ENCODE measurements around the gene PRAF2. TPM values are rescaled to one million over a fixed set of nuclear protein-coding genes. Genes with fewer than 3 reads are reported as not detected.

Gene PRAF2
- total RNA-seq, 1 donor from 2014 or later: 29.6 TPM

DNA sequence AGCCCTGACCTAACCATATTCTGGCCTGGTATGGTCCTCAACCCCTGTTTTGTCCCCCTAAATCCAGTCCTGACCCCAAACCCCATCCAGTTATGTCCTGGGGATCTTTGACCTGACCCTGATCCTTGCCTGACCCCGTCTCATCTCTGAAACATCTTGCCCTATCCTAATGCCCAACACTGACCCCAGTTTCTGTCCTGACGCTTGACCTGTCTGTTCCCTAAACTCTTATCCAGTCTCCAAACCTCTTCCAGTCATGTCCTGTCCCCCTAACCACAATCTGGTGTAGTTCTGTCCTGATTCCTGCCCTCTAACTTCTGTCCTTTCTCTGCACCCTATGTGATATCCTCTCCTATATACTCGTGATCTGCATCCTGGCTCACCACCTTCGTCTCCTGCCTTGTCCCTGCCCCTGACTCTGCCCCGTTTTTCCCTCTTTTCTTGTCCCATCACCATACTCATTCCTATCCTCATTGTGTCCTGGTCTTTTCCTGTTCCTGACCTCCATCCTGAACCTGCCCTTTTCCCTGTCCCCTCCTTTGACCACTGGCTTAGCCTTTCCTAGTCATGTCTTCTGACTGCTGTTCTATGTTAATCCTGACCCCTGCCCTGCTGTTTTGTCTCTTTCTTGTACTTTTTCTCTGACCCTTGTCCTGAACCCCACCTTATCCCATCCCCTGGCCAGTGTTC lies 19.6 kb downstream of the PRAF2 start:
- peak; percentile 9 for ATAC-seq
- DNase-seq (ENCODE audit: low spot score): no peak
- intact Hi-C loops (cut with DNase I): no loop called here

DNA sequence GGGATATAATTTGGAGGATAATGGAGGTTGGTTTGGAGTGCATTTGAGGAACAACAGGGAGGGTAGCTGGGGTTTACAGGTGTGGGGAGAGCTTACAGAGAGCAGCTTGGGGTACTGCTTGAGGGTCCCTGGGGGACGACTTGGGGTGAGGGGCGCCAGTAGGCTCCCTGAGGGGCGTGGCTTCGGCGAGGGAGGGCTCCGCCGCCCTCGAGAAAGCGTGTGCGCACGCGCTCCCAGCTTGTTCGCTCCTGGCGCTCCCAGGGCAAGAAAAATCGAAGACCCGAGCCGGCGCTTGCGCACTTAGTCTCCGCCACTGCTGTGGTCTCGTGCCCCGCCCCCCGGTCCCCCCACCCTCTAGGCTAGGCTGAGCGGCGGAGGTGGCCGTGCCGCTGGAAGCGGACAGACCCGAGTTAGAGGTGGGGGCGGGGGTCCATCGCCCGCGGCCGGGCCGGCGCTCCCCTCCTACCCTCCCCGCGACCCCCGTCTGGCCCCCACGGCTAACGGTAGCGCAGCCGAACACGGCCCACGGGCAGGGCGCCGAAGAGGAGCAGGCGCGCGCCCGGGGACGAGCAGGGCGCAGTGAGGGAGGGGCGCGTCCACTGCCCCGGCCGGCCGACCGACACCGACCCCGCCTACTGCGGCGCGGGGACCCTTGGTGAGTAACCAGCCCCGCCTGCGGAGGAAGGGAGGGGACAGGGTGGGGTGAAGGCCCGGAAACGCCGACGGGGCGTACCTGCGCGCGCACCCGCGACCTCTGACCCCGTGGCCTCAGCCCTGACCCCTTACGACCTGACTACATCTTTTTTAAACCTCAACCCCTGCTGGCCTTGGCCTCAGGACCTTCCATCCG lies 20.4 kb downstream of the PRAF2 start:
- intact Hi-C loops (cut with DNase I): no loop called here
- DNase-seq (ENCODE audit: low spot score): no peak
- ATAC-seq: peak; percentile 71

DNA sequence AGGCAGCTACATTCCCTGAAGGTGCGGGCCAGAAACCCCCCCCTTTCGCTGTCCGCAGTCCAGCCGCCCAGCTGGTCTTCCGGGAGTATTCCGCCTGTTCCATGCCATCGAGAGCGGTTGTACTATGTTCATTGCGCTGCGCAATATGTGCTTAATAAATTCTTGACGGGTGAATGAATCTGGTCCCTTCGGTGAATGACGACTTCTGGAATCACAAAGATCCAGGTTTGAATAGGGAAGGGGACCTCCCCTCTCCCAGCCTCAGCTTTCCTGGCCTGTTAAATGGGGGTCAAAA lies 29.9 kb downstream of the PRAF2 start:
- ATAC-seq: no peak
- intact Hi-C loops (cut with DNase I): no loop called here
- DNase-seq (ENCODE audit: low spot score): no peak

DNA sequence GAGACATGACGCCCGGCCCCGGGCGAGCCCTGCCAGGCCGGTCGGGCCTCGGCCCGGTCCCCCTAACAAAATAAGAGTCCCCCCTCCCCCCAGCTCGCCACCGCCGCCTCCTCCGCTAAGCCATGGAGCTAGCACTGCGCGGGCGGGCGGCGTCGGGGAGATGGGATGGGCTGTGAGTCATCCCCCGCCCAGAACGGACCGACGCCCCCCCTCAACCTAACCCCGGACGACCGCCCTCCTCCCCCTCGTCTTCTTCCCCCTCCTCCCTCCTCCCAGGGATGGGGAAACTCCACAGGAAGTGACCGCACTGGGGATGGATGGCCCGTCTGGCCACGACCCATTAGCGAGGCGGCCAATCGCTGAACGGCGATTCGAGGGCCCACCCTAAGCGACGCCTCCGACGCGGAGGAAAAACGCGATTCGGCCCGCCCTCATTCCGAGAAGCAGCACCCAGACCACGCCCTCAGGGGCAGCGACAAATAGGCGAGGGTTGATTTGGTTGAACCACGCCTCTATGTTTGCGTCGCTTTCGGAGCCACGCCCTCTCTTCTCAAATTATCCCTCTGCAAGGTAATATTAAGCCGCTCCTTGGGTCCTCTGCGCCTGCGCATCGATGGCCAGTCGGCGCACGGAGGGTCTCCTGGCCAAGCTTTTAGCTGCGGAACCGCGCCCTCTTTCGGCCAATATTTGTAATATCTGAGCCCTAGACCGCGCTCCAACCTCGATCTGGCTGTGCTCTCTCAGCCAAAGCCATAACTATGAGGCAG lies 30.4 kb downstream of the PRAF2 start, which contains the start of gene TFE3:
Gene TFE3, minus strand, starts transcription at position 138 of the 767 bp plus-strand sequence. Its CDS starts 131 bp downstream, at position 7.
- intact Hi-C loops (cut with DNase I): no loop called here
- DNase-seq (ENCODE audit: low spot score): peak; percentile 97

DNA sequence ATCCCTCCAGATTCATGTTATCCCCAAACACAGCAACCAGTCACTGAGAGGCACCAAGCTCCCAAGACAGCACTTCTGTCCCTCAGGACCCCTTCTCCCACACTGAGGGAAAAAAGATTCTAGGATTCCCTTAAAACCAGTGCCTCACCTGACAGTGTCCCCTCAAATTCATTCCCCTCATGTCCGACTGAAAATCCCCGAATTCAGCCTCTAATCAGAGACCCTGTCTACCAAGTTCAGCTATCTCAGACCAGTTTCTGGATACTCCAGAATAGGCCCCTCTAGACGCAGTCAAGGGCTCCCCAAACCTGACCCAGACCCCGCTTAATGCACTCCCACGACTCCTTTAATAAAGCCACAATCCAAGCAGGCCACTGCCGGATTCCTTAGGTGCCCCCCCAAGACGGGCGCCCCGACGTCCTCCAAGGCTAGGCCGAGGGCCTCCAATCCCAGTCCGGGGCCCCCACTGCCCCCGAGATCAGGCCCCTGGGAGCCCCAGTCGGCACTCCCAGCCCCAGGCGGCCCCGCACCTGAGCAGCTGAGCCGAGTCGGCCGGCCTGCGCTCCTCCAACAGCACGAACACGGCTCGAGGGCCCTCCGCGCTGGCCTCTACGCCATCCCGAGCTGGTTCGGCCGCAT lies 31.1 kb downstream of the PRAF2 start:
- DNase-seq (ENCODE audit: low spot score) (peak; percentile 70), ATAC-seq (peak; percentile 0)
- intact Hi-C loops (cut with DNase I): no loop called here

More for the DNA sequence above, 30.4 kb downstream of the PRAF2 start, which contains the start of gene TFE3:
- ATAC-seq: peak; percentile 95

DNA sequence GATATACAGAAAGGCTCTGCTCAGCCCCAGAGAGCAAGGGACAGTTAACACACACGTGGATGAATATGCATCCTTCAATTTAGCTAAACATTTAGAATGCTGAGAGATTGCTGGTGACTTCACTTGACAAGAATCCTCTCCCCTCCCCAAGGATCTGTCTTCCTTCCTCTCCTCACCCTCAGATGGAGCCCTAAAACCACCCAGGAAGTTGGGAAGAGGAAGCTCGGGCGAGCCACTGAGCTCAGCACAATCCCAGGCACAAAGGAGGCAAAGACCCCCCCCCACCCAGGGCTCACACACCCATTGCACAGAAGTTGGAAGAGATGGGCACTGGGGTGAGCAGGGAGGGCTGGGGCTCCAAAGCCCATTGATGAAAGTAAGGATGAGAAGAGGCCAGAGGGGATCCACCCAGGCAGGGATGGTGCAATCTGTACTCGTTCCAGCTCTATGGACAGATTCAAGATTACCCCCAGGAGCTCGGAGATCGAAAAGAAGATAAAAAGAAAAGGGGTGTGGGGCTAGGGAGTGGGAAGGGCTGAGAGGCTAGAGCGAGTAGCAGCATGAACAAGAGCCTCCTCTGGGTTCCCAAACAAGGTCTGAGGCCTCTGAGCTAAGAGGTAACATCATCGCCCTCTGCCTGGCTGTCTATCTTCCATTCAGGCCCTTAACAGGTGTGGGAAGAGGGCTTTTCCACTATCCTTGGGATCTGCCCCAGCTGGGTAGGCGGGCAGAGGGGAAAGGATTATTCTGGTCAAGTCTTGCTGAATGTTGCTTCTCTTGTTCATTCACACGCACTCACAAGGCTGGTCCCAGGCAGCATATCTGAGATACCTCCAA lies 31.8 kb downstream of the PRAF2 start:
- ATAC-seq (no peak), DNase-seq (ENCODE audit: low spot score) (no peak)
- intact Hi-C loops (cut with DNase I): no loop called here

DNA sequence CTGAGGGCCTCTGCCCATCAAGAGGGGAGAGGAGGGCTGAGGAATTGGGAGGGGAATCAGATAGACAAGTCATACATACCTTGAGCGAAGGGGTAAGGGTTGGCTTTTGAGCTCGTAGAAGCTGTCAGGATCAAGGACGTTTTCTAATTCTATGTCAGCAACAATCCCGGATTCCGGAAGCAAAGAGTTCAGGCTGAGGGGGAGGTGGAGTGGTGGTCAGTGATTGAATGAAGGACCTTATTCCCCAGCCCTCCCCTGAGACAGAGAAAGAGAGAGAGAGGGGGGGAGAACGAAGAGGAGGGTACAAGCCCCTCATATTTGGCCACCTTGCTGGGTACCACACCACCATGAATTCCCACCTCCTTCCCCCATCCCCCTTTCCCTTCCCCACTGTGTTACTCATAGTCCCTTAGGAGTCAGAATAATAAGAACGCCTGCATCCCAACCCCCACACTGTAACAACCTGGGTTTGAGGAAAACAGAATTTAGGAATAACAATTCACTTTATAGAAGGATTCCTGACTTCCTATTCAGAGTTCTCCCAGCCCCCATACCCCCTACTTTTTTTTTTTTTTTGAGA lies 33.3 kb downstream of the PRAF2 start:
- no peak for ATAC-seq
- intact Hi-C loops (cut with DNase I): no loop called here
- DNase-seq (ENCODE audit: low spot score): no peak

DNA sequence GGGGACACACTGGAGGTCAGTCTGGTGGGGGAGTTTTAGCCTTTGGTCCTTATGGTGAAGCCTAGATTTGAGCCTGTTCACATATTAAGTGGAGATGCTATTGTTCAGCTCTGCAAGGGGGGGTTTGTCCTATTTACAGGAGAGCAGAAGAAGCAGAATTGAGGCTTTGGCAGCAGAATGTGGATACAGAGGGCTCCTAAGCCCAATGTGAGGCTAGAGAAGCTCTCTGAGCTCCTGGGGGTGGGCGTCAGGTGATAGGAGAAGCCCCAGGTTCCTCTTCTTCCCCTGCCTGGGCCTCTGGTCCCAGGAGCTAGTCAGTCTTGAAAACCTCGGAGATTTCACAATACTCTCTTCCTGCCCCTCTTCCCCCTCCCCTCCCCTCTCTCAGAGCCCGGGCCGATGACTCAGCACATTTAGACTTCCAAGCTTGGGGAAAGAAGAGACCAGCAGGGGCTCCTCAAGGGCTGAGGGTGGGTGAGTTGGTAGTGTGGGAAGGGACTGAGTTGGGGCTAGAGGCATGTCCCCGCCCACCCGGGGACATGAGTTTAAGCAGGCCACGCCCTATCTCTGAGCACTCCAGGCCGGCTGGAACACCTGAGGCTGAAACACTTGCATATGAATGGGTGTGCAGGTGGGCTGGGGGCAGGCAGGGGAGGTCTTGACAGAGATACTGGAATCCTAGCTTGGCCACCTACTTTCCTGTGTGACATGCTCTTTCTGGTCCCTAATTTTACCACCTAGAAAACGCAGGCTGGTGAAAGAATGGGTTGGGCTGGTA lies 34.0 kb downstream of the PRAF2 start:
- DNase-seq (ENCODE audit: low spot score) (peak; percentile 84), ATAC-seq (peak; percentile 50)
- intact Hi-C loops (cut with DNase I): no loop called here

DNA sequence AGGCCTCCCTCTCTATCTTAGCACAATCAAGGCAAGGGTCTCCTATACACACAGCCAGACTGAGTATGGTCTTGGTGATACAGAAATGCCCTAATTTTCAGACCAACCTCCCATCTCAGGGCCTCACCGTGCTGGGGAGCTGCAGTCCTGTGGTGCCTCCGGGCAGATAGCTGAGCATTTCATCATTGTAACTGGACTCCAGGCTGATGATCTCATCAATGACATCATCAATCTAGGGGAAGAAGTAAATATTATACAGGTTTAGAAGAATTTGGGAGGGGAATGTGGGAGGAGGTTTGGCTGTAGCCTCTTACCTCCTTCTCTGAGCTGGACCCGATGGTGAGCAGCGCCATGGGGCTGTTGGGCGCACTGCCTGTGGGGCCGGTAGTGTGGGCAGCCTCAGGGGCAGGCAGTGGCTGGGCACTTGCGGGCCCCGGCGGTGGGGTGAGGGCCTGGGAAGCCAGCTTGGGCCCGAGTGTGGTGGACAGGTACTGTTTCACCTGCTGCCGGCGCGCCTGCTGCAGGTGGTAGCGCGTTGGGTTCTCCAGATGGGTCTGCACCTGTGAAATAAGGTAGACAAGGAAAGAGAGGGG lies 35.8 kb downstream of the PRAF2 start:
- intact Hi-C loops (cut with DNase I): no loop called here
- DNase-seq (ENCODE audit: low spot score) (no peak), ATAC-seq (no peak)

DNA sequence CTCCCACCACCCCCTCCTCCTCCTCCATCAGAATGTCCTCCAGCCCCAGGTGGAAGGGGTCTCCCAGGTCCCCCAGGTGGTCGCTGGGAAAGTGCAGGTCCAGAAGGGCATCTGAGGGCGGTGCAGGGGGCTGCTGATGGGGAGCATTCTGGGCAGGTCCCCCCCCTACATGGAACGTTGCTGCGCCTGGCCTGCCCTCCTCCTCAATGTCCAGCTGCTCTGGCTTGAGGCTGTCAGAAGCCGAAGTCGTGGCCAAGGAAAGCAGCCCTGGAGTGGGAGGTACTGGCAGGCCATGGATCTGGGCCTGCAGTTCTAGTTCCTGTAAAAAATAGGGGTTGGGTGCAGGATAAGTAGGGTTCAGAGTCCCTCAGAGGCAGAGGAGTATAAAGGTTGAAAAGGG lies 43.5 kb downstream of the PRAF2 start:
- ATAC-seq: peak; percentile 42
- no peak for DNase-seq (ENCODE audit: low spot score)
- intact Hi-C loops (cut with DNase I): no loop called here

DNA sequence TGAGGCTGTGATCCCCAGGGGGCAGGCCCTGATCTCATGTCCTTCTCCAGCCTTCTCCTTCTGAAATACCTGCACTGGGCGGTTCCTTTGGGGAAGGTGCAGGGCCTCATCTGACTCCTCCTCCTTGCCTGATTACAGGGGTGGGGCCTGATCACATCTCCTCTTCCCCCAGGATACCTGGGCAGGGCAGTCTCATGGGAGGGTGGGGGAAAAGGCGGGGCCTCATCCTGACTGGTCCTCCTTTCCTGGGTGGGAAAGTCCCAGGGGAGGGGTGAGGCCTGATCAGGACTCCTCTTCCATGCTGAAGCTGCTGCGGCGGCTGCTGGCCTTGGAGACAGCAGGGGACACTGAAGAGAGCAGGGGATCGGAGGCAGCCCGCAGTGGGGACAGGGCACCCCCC lies 43.9 kb downstream of the PRAF2 start:
- DNase-seq (ENCODE audit: low spot score) (no peak), ATAC-seq (peak; percentile 29)
- intact Hi-C loops (cut with DNase I): no loop called here

Other genes with a start within 250 kb of the PRAF2 start
- 0.36 TPM for gene ERAS, start 247.5 kb downstream of the PRAF2 start, total RNA-seq
- gene PCSK1N, start 238.4 kb downstream of the PRAF2 start, total RNA-seq: 0.67 TPM
- 28.0 TPM for gene TIMM17B, start 176.2 kb downstream of the PRAF2 start, total RNA-seq
- gene PQBP1, start 176.1 kb downstream of the PRAF2 start, total RNA-seq: 51.2 TPM
- 19.2 TPM for gene SLC35A2, start 162.4 kb downstream of the PRAF2 start, total RNA-seq
- 10.8 TPM for gene PIM2, start 155.0 kb downstream of the PRAF2 start, total RNA-seq
- 50.5 TPM for gene OTUD5, start 116.4 kb downstream of the PRAF2 start, total RNA-seq
- gene KCND1, start 102.2 kb downstream of the PRAF2 start, total RNA-seq: 2.5 TPM
- gene GRIPAP1, start 71.7 kb downstream of the PRAF2 start, total RNA-seq: 53.5 TPM
- 69.0 TPM for gene TFE3, start 30.6 kb downstream of the PRAF2 start, total RNA-seq
- gene CCDC120, start 15.0 kb downstream of the PRAF2 start, total RNA-seq: 7.9 TPM
- 70.9 TPM for gene WDR45, start 5.9 kb upstream of the PRAF2 start, total RNA-seq
- gene GPKOW, start 49.7 kb upstream of the PRAF2 start, total RNA-seq: 20.5 TPM
- 1.0 TPM for gene MAGIX, start 88.8 kb upstream of the PRAF2 start, total RNA-seq
- 103 TPM for gene PLP2, start 97.9 kb upstream of the PRAF2 start, total RNA-seq
- gene PRICKLE3, start 112.4 kb upstream of the PRAF2 start, total RNA-seq: 9.9 TPM
- gene SYP, start 126.2 kb upstream of the PRAF2 start, total RNA-seq: 4.2 TPM
- gene CACNA1F, start 159.3 kb upstream of the PRAF2 start, total RNA-seq: 0.22 TPM
- 12.3 TPM for gene CCDC22, start 161.5 kb upstream of the PRAF2 start, total RNA-seq
- gene FOXP3, start 190.7 kb upstream of the PRAF2 start, total RNA-seq: 0.13 TPM
- 9.9 TPM for gene PPP1R3F, start 195.8 kb upstream of the PRAF2 start, total RNA-seq
- gene GAGE10, start 229.6 kb upstream of the PRAF2 start, total RNA-seq: not detected
- not detected for gene GAGE12J, start 248.0 kb upstream of the PRAF2 start, total RNA-seq

Data from sciatic nerve (tissue), 2 donors.